GM12892 (cell line): ENCODE results near the gene ARHGEF35.
"Not testable (repeated sequence)": the region's sequence is repeated elsewhere in the genome, so short reads cannot be mapped to it uniquely, and the experiment has no call there.

ENCODE experiments used
- POLR2A ChIP-seq: IDR thresholded peaks from 2 replicates; pipeline ENCODE4 v1.6.1; 2011; ENCODE audit warnings: low read depth, low read length, control low read depth
- POLR2AphosphoS5 ChIP-seq: IDR thresholded peaks from 2 replicates; pipeline ENCODE4 v1.6.1; 2011; ENCODE audit warnings: low read depth, low read length, control low read depth
- TAF1 ChIP-seq: IDR thresholded peaks from 2 replicates; pipeline ENCODE4 v1.6.1; 2011; ENCODE audit warnings: low read depth, mild to moderate bottlenecking, control low read depth, low read length, borderline replicate concordance

GRCh38 chr7:144183166-144183565 lies 12.5 kb downstream of the ARHGEF35 start, which contains the start of gene CTAGE4:
- TF ChIP-seq TAF1, POLR2A, POLR2AphosphoS5: not testable (repeated sequence)
